ENCODE results near the gene ELAVL4.

- TF ChIP-seq CTCF (IDR thresholded peaks at IDR 0.05) (no peak), POLR2A (IDR thresholded peaks at IDR 0.05) (no peak)
Measured at GRCh38 chr1:50214717-50215116, 106.0 kb downstream of the ELAVL4 start.
